Fibroblast of mammary gland (primary cell): ENCODE data around the gene MUS81.

Experiments
- DNase-seq: peaks from one replicate; pipeline ENCODE4 v3.0.0-alpha.2; 2010; ENCODE audit warnings: low read depth
- H3K4me3 ChIP-seq: 2 replicates; pipeline ENCODE4 v1.5.1; 2011; ENCODE audit warnings: low read depth, mild to moderate bottlenecking, low read length, moderate library complexity; ENCODE audit not compliant: control insufficient read depth
- TF ChIP-seq, protein P1 (sequence below): conservative IDR thresholded peaks from 2 replicates; pipeline ENCODE4 v1.5.1; 2011; ENCODE audit warnings: low read depth, low read length, inconsistent platforms; ENCODE audit not compliant: control insufficient read depth, insufficient read depth

Gene MUS81

GRCh38 chr11:65866509-65867283 lies 6.5 kb downstream of the MUS81 start:
- H3K4me3 ChIP-seq, result no peak overlapping the region
- TF ChIP-seq, protein P1, sequence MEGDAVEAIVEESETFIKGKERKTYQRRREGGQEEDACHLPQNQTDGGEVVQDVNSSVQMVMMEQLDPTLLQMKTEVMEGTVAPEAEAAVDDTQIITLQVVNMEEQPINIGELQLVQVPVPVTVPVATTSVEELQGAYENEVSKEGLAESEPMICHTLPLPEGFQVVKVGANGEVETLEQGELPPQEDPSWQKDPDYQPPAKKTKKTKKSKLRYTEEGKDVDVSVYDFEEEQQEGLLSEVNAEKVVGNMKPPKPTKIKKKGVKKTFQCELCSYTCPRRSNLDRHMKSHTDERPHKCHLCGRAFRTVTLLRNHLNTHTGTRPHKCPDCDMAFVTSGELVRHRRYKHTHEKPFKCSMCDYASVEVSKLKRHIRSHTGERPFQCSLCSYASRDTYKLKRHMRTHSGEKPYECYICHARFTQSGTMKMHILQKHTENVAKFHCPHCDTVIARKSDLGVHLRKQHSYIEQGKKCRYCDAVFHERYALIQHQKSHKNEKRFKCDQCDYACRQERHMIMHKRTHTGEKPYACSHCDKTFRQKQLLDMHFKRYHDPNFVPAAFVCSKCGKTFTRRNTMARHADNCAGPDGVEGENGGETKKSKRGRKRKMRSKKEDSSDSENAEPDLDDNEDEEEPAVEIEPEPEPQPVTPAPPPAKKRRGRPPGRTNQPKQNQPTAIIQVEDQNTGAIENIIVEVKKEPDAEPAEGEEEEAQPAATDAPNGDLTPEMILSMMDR, result no peak
- DNase-seq, result no peak

DNA sequence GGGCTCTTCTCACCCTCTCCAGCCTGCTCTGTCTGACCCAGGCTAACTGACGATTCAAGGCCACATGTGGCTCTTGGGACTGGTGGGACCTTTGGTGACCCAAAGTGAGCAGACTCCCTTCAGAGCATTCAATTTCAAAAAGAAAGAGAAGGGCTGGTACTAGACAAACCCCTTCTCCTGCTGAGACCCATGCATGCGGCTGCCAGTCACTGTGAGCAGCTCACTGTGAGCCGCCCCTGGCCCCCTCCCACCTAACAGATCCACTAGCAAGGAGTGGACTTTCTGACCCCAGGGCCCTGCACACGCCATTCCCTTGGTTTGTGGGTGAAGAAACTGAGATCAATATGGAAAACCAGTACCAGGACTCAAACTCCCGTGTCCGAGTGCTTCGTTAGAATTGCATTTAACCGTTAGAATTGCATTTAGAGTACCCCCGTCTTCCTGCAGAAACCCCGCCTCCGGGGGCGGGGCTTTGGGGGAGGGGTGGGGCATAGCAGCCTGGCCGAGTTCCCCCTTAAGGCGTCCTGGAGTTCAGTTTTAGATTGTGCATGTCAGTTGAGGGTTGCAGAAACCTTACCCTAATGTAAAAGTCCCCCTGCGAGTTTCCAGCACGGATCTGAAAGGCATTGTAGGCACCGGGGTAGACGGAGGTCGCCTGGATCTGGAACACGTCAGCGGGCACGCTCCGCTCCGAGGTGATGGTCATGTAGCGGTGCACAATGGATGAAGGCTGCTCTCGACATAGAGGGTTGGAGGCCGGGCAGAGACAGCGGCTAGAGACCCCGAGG lies 7.2 kb downstream of the MUS81 start:
- TF ChIP-seq, protein P1, result no peak
- H3K4me3 ChIP-seq, result no peak overlapping the region
- no peak for DNase-seq

DNA sequence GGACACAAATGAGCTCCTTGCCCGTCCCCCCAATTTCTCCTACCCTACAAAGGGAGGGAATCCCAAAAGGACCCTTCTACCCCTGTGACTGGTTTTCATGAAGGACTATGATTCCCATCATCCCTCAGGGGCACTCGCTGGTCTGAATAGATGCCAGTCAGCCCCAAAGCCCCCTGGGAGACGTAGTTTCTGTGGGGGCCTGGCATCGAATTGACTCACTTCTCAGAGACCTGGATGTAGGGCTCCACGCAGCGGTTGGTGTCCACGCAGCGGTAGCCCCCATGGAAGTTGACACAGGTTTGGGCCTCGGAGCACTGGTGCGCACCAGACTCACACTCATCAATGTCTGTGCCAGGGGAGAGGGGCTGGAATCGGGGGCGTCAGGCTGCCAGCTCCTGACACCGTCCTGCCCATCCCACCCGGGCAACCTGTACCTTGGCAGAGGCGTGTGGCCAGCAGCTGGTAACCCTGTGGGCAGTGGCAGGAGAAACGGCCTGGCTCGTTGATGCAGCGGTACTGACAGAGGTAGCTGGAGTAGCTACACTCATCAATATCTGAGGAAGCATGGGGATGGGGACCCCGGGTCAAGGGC lies 7.9 kb downstream of the MUS81 start:
- TF ChIP-seq, protein P1, result no peak
- no peak for DNase-seq
- no peak overlapping the region for H3K4me3 ChIP-seq

GRCh38 chr11:65868907-65869306 lies 8.7 kb downstream of the MUS81 start:
- TF ChIP-seq, protein P1, result no peak
- DNase-seq, result no peak
- H3K4me3 ChIP-seq, result no peak overlapping the region

GRCh38 chr11:65869643-65870306 lies 9.5 kb downstream of the MUS81 start:
- no peak for DNase-seq
- TF ChIP-seq, protein P1, result no peak
- H3K4me3 ChIP-seq, result no peak overlapping the region

GRCh38 chr11:65870307-65870658 lies 10.1 kb downstream of the MUS81 start:
- no peak overlapping the region for H3K4me3 ChIP-seq
- TF ChIP-seq, protein P1, result no peak
- DNase-seq, result no peak
